ENCODE measurements around the gene APEH.

The APEH gene

DNA sequence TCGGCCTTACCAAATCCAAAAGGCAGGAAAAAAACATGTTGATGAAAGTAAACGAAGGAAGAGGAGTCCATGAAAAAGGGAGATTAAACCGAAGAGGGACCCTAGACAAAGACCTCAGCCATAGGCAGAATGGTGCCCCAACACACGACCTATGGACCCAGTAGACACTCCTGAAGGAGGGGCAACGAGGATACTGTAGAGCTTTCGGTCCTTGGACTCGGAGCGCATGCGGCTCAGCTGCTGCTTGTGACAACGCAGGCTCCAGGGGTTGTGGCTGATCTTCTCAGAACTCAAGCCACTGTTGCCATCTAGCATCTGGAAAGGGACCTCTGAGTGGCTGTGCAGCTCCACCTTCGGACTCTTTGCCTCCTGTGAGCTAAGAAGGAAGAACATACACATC lies 58.4 kb downstream of the APEH start:
- no peak for DNase-seq

DNA sequence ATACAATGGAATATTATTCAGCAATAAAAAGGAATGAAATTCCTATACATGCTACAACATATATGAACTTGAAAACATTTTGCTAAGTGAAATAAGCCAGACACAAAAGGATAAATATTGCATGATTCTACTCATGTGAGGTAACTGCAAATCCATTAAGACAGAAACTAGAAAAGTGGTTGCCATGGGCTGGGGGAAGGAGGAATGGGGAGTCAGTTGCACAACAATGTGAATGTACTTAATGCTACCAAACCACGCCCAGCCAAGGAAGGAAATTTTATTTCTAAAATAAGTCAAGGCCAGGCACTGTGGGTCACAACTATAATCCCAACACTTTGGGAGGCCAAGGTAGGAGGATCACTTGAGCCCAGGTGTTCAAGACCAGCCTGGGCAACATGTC lies 59.4 kb downstream of the APEH start:
- no peak for DNase-seq
